Hematopoietic multipotent progenitor cell treated with erythropoietin and hydrocortisone succinate and interleukin-3 and kit ligand, for 17 days (in vitro differentiated cells): Measurements from ENCODE around the gene IFT122.
"Not testable (repeated sequence)": the region's sequence is repeated elsewhere in the genome, so short reads cannot be mapped to it uniquely, and the experiment has no call there.

Experiments used
- DNase-seq: peaks from one replicate; pipeline ENCODE4 v3.0.0-alpha.2; 2015; ENCODE audit warnings: low spot score

Gene IFT122

GRCh38 chr3:129536804-129537203 is 96.8 kb downstream of the IFT122 start:
- DNase-seq, result no peak

- no peak for DNase-seq
Measured at GRCh38 chr3:129539206-129539605, 99.2 kb downstream of the IFT122 start.

GRCh38 chr3:129540776-129541516 is 100.9 kb downstream of the IFT122 start:
- no peak for DNase-seq

GRCh38 chr3:129542747-129543146 is 102.7 kb downstream of the IFT122 start:
- no peak for DNase-seq

- no peak for DNase-seq
Measured at GRCh38 chr3:129543156-129543790, 103.2 kb downstream of the IFT122 start, which contains the start of gene H1-8. Gene H1-8 (plus strand): TSS chr3:129543175. CDS start chr3:129543219, 44 bp downstream.

DNA sequence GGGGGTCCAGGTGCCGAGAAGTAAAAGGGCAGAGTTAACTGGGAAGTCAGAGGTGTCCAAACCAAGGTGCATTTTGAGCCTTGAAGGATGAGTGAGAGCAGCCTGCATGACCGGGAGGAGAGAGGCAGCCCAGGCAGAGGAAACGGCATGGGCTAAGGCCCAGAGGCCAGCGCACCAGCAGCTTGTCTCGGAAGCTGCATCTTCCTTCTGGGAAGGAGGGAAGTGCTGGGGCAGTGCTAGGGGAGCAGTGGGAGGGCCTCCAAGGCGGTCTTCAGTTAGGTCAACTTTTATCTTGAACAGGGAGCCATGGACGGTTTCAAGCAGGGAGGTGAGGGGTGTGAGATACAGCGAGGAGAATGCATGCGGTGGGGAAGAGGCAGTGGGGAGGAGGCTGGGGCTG is 104.0 kb downstream of the IFT122 start:
- DNase-seq, result no peak

DNA sequence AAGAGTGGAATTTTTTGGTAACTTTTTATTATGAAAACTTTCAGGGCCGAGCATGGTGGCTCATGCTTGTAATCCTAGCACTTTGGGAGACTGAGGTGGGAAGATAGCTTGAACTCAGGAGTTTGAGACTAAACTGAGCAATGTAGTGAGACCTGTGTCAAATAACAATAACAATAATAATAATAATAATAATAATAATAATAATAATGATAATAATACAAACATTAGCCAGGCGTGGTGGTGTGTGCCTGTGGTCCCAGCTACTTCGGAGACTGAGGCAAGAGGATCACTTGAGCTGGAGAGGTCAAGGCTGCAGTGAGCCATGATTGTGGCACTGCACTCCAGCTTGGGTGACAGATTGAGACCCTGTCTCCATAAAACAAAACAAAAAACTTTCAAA is 105.9 kb downstream of the IFT122 start:
- not testable (repeated sequence) for DNase-seq

GRCh38 chr3:129547241-129547640 is 107.2 kb downstream of the IFT122 start:
- no peak for DNase-seq

GRCh38 chr3:129548104-129548965 is 108.3 kb downstream of the IFT122 start:
- no peak for DNase-seq

GRCh38 chr3:129549006-129549800 is 109.2 kb downstream of the IFT122 start:
- no peak for DNase-seq

DNA sequence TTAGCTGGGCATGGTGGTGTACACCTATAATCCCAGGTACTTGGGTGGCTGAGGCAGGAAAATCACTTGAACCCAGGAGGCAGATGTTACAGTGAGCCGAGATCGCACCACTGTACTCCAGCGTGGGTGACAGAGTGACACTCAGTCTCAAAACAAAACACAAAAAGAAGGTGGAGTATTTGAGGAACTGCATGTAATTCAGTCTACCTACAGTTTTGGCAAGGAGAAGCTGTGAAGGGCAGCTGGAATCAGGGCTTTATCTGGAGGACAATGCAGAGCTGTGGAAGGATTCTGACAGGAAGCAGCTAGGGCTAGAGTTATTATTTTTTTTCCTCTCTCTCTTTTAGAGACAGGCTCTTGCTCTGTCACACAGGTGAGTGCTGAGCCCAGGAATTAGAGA is 109.8 kb downstream of the IFT122 start:
- DNase-seq, result no peak

GRCh38 chr3:129552287-129553050 is 112.4 kb downstream of the IFT122 start:
- no peak for DNase-seq

DNA sequence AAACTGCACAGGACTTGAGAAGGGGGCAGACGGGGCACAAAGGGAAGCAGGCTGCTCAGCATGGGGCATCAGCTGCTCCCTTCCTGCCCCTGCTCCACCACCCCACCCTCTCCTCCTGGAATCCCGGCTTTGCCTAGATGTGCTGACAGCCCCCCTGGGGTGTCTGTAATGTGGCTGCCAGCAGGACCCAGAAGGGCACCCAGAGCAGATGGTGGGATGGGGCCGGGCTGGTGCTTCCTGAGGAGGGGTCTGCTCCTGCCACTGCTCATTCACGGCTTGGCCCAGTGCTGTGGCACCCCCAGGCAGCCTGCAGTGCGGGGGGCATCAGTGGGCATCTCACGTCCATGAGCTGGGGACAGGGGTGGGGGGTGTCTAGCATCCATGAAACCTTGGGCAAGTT is 113.1 kb downstream of the IFT122 start:
- DNase-seq, result no peak

DNA sequence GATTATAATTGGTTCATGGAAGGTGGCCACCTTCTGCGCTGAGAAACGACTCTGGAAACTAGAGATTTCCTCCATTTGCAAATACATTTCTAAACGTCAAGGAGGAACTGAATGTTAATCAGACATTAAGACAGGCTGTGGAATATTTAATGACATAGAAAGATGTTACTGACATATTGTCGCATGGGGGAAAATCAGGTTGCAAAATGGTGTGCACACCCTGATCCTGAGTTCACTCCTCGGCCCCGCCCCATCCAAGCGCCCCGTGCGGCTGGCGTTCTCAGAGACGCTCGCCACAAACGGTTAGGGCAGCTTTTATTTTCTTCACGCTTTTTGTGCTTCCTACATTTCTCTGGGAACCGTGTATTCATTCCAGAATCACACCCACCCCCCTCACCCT is 113.7 kb downstream of the IFT122 start:
- no peak for DNase-seq

- no peak for DNase-seq
Measured at GRCh38 chr3:129554356-129555152, 114.5 kb downstream of the IFT122 start.

GRCh38 chr3:129555153-129555550 is 115.1 kb downstream of the IFT122 start:
- DNase-seq, result no peak

GRCh38 chr3:129555616-129556357 is 115.8 kb downstream of the IFT122 start:
- DNase-seq, result no peak

DNA sequence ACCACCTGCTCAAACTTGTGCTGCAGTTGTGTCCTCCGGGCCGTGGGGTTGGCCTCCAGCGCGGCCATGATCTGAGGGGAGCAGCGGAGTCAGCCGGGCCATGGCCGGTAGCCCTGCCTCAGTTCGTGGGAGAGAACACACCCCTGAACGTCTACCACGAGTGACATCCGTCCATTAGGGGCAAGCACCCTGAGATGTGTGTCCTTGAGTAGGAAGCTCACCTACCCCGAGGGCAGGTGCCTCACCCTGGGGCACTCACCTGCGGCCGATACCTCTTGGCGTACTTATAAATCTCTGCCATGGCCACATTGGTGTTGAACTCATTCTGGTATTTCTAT is 116.3 kb downstream of the IFT122 start:
- DNase-seq, result no peak

GRCh38 chr3:129556890-129557547 is 117.0 kb downstream of the IFT122 start:
- no peak for DNase-seq
